ENCODE data around the gene POU2F2. TPM values are rescaled to one million over a fixed set of nuclear protein-coding genes. Genes with fewer than 3 reads are reported as not detected.

POU2F2 gene
- total RNA-seq, 1 experiment from 2014 or later: 0.89 TPM

- H3K9me3 ChIP-seq (ENCODE audit: control insufficient read depth in 1 of 2, insufficient read depth in 1 of 2, low read depth in 1 of 2, low read length in 2 of 2): no peaks in the 10 kb centered on the region
- no peaks in the 10 kb centered on the region for H3K9me2 ChIP-seq (ENCODE audit: insufficient read depth)
- H3K4me1 ChIP-seq (ENCODE audit: control insufficient read depth in 1 of 2, insufficient read depth in 2 of 2, low read length in 2 of 2): no peaks in the 10 kb centered on the region
- ChIA-PET POLR2A (no interaction called here), RAD21 (ENCODE audit: low non-redundant PET in 1 of 2, low total read pairs in 2 of 2, uncharacterized antibody in 2 of 2, unreplicated experiment in 2 of 2) (no interaction called here), CTCF (no interaction called here)
- DNase-seq (ENCODE audit: low read depth, low spot score) (no peak), ATAC-seq (no peak)
- TF ChIP-seq JUND (IDR thresholded peaks at IDR 0.05) (no peak), ZFX (IDR thresholded peaks at IDR 0.05) (no peak), EGR1 (IDR thresholded peaks at IDR 0.05; ENCODE audit: low read depth) (no peak), POLR2AphosphoS5 (IDR thresholded peaks at IDR 0.05; ENCODE audit: low read depth, low read length) (no peak), SRF (IDR thresholded peaks at IDR 0.05; ENCODE audit: low read depth) (no peak), EZH2 (IDR thresholded peaks at IDR 0.05) (no peak), RAD21 (IDR thresholded peaks at IDR 0.05; ENCODE audit: low read depth) (no peak), MAX (IDR thresholded peaks at IDR 0.05) (no peak), EZH2phosphoT487 (IDR thresholded peaks at IDR 0.05; ENCODE audit: borderline replicate concordance) (no peak), CTCF (IDR thresholded peaks at IDR 0.05 in 2 of 3, conservative IDR thresholded peaks at IDR 0.05 in 1 of 3; ENCODE audit: borderline replicate concordance in 1 of 3, insufficient read depth in 1 of 3, low read depth in 2 of 3, low read length in 2 of 3) (no peak), ZBTB33 (IDR thresholded peaks at IDR 0.05; ENCODE audit: extremely low read depth, insufficient replicate concordance, low read length) (no peak), ATF3 (IDR thresholded peaks at IDR 0.05) (no peak), REST (IDR thresholded peaks at IDR 0.05; ENCODE audit: low read depth) (no peak), ZNF274 (IDR thresholded peaks at IDR 0.05; ENCODE audit: low read depth, low read length) (no peak), ELF1 (IDR thresholded peaks at IDR 0.05; ENCODE audit: borderline replicate concordance, low read depth) (no peak)
- no peaks in the 10 kb centered on the region for H4K20me1 ChIP-seq (ENCODE audit: insufficient read depth)
- H3K4me3 ChIP-seq (replicated peaks in 1 of 2; ENCODE audit: low read depth in 1 of 2, low read length in 2 of 2): no peak overlapping the region
- H3K27me3 ChIP-seq (ENCODE audit: insufficient read depth, low read length): peaks cover 33% of the 10 kb centered on the region
- H3K79me2 ChIP-seq (ENCODE audit: insufficient read depth, low read length): no peaks in the 10 kb centered on the region
- no peak overlapping the region for H3K4me2 ChIP-seq (ENCODE audit: low read length)
- BruUV-seq (replicated peaks): no TSS peak
- H2AFZ ChIP-seq (ENCODE audit: low read depth, low read length, poor library complexity, severe bottlenecking): no peak overlapping the region
- H3K36me3 ChIP-seq (ENCODE audit: control insufficient read depth in 1 of 2, insufficient read depth in 2 of 2, low read length in 2 of 2): no peaks in the 10 kb centered on the region
- H3K9ac ChIP-seq (ENCODE audit: low read length): no peak overlapping the region
- intact Hi-C loops (cut with micrococcal nuclease): no loop called here
- H3K27ac ChIP-seq (ENCODE audit: low read depth, low read length): no peak overlapping the region
Measured at GRCh38 chr19:42156571-42156970, 24.3 kb upstream of the POU2F2 start.
